Measurements from ENCODE around the gene CLEC16A.

Gene CLEC16A

GRCh38 chr16:10934325-10935107 is 9.8 kb upstream of the CLEC16A start:
- Histone ChIP-seq H3K4me2 (ENCODE audit: insufficient read depth, low read length) (no peak overlapping the region), H3K4me3 (ENCODE audit: low read depth in 1 of 2, low read length in 2 of 2) (no peak overlapping the region), H3K27me3 (ENCODE audit: insufficient read depth, low read length, poor library complexity) (no peaks in the 10 kb centered on the region), H3K9me3 (ENCODE audit: insufficient read depth, low read length, severe bottlenecking) (no peaks in the 10 kb centered on the region), H3K36me3 (ENCODE audit: insufficient read depth, low read length) (peaks cover 72% of the 10 kb centered on the region), H3K27ac (ENCODE audit: low read length) (no peak overlapping the region), H3K9ac (ENCODE audit: low read depth, low read length) (no peak overlapping the region), H3K79me2 (ENCODE audit: insufficient read depth, low read length) (peaks cover 52% of the 10 kb centered on the region), H2AFZ (ENCODE audit: low read depth, low read length) (no peak overlapping the region), H4K20me1 (ENCODE audit: insufficient read depth, low read length) (peaks cover 59% of the 10 kb centered on the region), H3K4me1 (ENCODE audit: insufficient read depth, low read length) (peaks cover 33% of the 10 kb centered on the region)
- no peak for ATAC-seq (ENCODE audit: insufficient read depth, low read depth)
- TF ChIP-seq EZH2 (IDR thresholded peaks at IDR 0.05; ENCODE audit: borderline replicate concordance, low read depth, low read length, severe bottlenecking) (no peak), CTCF (IDR thresholded peaks at IDR 0.05; ENCODE audit: borderline replicate concordance, extremely low read depth, low read length, poor library complexity, severe bottlenecking) (no peak)
- DNase-seq, result no peak

GRCh38 chr16:10935226-10935915 is 9.0 kb upstream of the CLEC16A start:
- Histone ChIP-seq H3K27ac (ENCODE audit: low read length) (no peak overlapping the region), H3K79me2 (ENCODE audit: insufficient read depth, low read length) (peaks cover 61% of the 10 kb centered on the region), H3K4me1 (ENCODE audit: insufficient read depth, low read length) (peaks cover 42% of the 10 kb centered on the region), H3K9me3 (ENCODE audit: insufficient read depth, low read length, severe bottlenecking) (no peaks in the 10 kb centered on the region), H3K9ac (ENCODE audit: low read depth, low read length) (no peak overlapping the region), H4K20me1 (ENCODE audit: insufficient read depth, low read length) (peaks cover 66% of the 10 kb centered on the region), H2AFZ (ENCODE audit: low read depth, low read length) (no peak overlapping the region), H3K27me3 (ENCODE audit: insufficient read depth, low read length, poor library complexity) (no peaks in the 10 kb centered on the region), H3K4me3 (ENCODE audit: low read depth in 1 of 2, low read length in 2 of 2) (no peak overlapping the region), H3K4me2 (ENCODE audit: insufficient read depth, low read length) (no peak overlapping the region), H3K36me3 (ENCODE audit: insufficient read depth, low read length) (peaks cover 71% of the 10 kb centered on the region)
- ATAC-seq (ENCODE audit: insufficient read depth, low read depth) (no peak), DNase-seq (no peak)
- TF ChIP-seq EZH2 (IDR thresholded peaks at IDR 0.05; ENCODE audit: borderline replicate concordance, low read depth, low read length, severe bottlenecking) (no peak), CTCF (IDR thresholded peaks at IDR 0.05; ENCODE audit: borderline replicate concordance, extremely low read depth, low read length, poor library complexity, severe bottlenecking) (no peak)

GRCh38 chr16:10936272-10936984 is 7.9 kb upstream of the CLEC16A start:
- H3K27ac ChIP-seq (ENCODE audit: low read length), result no peak overlapping the region
- H3K79me2 ChIP-seq (ENCODE audit: insufficient read depth, low read length), result peaks cover 71% of the 10 kb centered on the region
- no peak overlapping the region for H3K4me3 ChIP-seq (ENCODE audit: low read depth in 1 of 2, low read length in 2 of 2)
- H3K4me2 ChIP-seq (ENCODE audit: insufficient read depth, low read length), result peak overlapping the region; percentile 98; the same call in 1 of the 2 replicates
- H3K36me3 ChIP-seq (ENCODE audit: insufficient read depth, low read length), result peaks cover 66% of the 10 kb centered on the region
- H3K9ac ChIP-seq (ENCODE audit: low read depth, low read length), result no peak overlapping the region
- ATAC-seq (ENCODE audit: insufficient read depth, low read depth) (no peak), DNase-seq (no peak)
- H4K20me1 ChIP-seq (ENCODE audit: insufficient read depth, low read length), result peaks cover 73% of the 10 kb centered on the region
- no peak overlapping the region for H2AFZ ChIP-seq (ENCODE audit: low read depth, low read length)
- no peaks in the 10 kb centered on the region for H3K27me3 ChIP-seq (ENCODE audit: insufficient read depth, low read length, poor library complexity)
- no peaks in the 10 kb centered on the region for H3K9me3 ChIP-seq (ENCODE audit: insufficient read depth, low read length, severe bottlenecking)
- H3K4me1 ChIP-seq (ENCODE audit: insufficient read depth, low read length), result peaks cover 53% of the 10 kb centered on the region
- no peak for TF ChIP-seq EZH2 (IDR thresholded peaks at IDR 0.05; ENCODE audit: borderline replicate concordance, low read depth, low read length, severe bottlenecking)
- no peak for TF ChIP-seq CTCF (IDR thresholded peaks at IDR 0.05; ENCODE audit: borderline replicate concordance, extremely low read depth, low read length, poor library complexity, severe bottlenecking)
